SH-SY5Y (cell line): Measurements from ENCODE around the gene IFNL1.

Experiments
- GATA2 ChIP-seq: IDR thresholded peaks from 2 replicates; pipeline ENCODE4 v1.6.1; 2011; ENCODE audit warnings: mild to moderate bottlenecking, low read depth, low read length
- GATA3 ChIP-seq: IDR thresholded peaks from 2 replicates; pipeline ENCODE4 v1.6.1; 2011; ENCODE audit warnings: low read depth, mild to moderate bottlenecking, low read length, moderate library complexity

DNA sequence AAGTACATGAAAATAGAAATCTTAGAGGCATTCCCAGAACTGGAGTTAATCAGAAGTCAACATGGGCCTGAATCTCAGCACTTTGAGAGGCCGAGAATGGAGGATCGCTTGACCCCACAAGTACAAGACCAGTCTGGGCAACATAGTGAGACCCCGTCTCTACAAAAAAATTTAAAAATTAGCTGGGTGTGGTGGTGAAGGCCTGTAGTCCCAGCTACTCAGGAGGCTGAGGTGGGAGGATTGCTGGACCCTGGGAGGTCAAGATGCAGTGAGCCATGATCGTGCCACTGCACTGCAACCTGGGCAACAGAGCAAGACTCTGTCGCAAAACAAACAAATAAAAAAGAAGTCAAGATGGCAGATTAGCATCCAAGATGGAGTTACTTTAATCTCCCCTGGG lies 19.5 kb upstream of the IFNL1 start:
- TF ChIP-seq GATA3 (no peak), GATA2 (no peak)
